Heart left ventricle (tissue), 16 donors: ENCODE results near the gene ATP23. TPM values are rescaled to one million over a fixed set of nuclear protein-coding genes. Genes with fewer than 3 reads are reported as not detected.

ENCODE experiments used
- ATAC-seq, 4 donors: fragments of 200-7000 bp; cut with Tn5 transposase; one replicate each; pipeline ENCODE4 v1.9.1; 2020 to 2022; ENCODE audit warnings: moderate library complexity in 4 of 4, mild to moderate bottlenecking in 3 of 4, moderate number of reproducible peaks in 1 of 4
- DNase-seq, 5 donors: peaks; one replicate each; pipeline ENCODE4 v3.0.0-alpha.2; 2020
- H3K27ac ChIP-seq, 12 donors: fragments of 200-600 bp; sonication (generic) in 4 of 12; one replicate each; pipeline versions ENCODE4 v1.5.0 to v1.8.0; 2016 to 2022; ENCODE audit warnings: mild to moderate bottlenecking in 2 of 12
- H3K27me3 ChIP-seq, 9 donors: fragments of 200-600 bp; sonication (generic) in 2 of 9; one replicate each; pipeline versions ENCODE4 v1.5.1 to v1.8.0; 2016 to 2022; ENCODE audit warnings: mild to moderate bottlenecking in 3 of 9
- H3K36me3 ChIP-seq, 9 donors: fragments of 200-600 bp; sonication (generic) in 2 of 9; one replicate each; pipeline versions ENCODE4 v1.5.0 to v1.8.0; 2018 to 2022; ENCODE audit warnings: mild to moderate bottlenecking in 2 of 9
- H3K4me1 ChIP-seq, 12 donors: fragments of 200-600 bp; sonication (generic) in 4 of 12; one replicate each; pipeline versions ENCODE4 v1.5.0 to v1.8.0; 2016 to 2022; ENCODE audit warnings: mild to moderate bottlenecking in 3 of 12
- H3K4me3 ChIP-seq, 12 donors: fragments of 200-600 bp; sonication (generic) in 4 of 12; one replicate each; pipeline versions ENCODE4 v1.5.0 to v1.8.0; 2017 to 2022; ENCODE audit warnings: mild to moderate bottlenecking in 9 of 12, moderate library complexity in 4 of 12
- H3K9me3 ChIP-seq, 12 donors: fragments of 200-600 bp; sonication (generic) in 4 of 12; one replicate each; pipeline versions ENCODE4 v1.5.0 to v1.8.0; 2016 to 2022; ENCODE audit warnings: mild to moderate bottlenecking in 1 of 12
- POLR2A ChIP-seq, 2 donors: fragments of 450-650 bp; IDR thresholded peaks; one replicate each; pipeline ENCODE4 v1.6.1; 2017; ENCODE audit warnings: antibody characterized with exemption in 2 of 2, mild to moderate bottlenecking in 2 of 2, moderate library complexity in 2 of 2
- WGBS, 4 donors: extraction: QIAGEN DNeasy Blood & Tissue Kit in 2 of 4; methylation state at CpG; one replicate each; pipeline versions ENCODE4 v1.1.5 to v1.1.7; 2013 to 2018; 5-methylcytosine and 5-hydroxymethylcytosine counted together
- intact Hi-C, 10 donors: fragments of 100-400 bp; cut with DNase I; formaldehyde crosslinking; loops; one replicate each; pipeline versions ENCODE4 v1.11.1 to v1.14.2; 2022
- polyA plus RNA-seq, 2 donors: library from polyadenylated mRNA; stranded (reverse); fragments of 200-250 nt; gene quantifications; one replicate each; pipeline ENCODE4 v1.2.3, GENCODE V29; 2013
- total RNA-seq, 9 donors: library from RNA; depleted of rRNA in 2 of 9; stranded (reverse); fragments of >200 nt in 2 of 9; fragmentation: NEBNext Ultra II Directional in 3 of 9; extraction: Animal tissue kit (Norgen Biotek cat#: 25700) in 3 of 9; gene quantifications; one replicate each; pipeline versions ENCODE4 v1.1.0 to v1.2.4, GENCODE V29; 2016 to 2023
- TF ChIP-seq, protein P1 (sequence below), 12 donors: fragments of 200-600 bp; sonication (generic) in 4 of 12; IDR thresholded peaks; one replicate each; pipeline versions ENCODE4 v1.5.0 to v1.8.0; 2018 to 2022; ENCODE audit warnings: antibody characterized with exemption in 12 of 12, mild to moderate bottlenecking in 5 of 12
- donor health status: ischemic (EF 13 %, LVEDD 7.1; RV severe dilation, severe dysfunction).
- donor health status: healthy with polysubstance abuse.
- donor health status: DM: no; HTN: yes; CAD: no.
- donor health status: DM: no; HTN: no; CAD: no.
- donor health status: ischemic (EF 25% LVEDD 6.9; RV normal size, moderate dysfunction).
- donor health status: ischemic (EF 25% LVEDD 5.7; RV mildly dilated, moderate dysfunction).
- donor health status: healthy.
- donor health status: DM: yes; HTN: yes; CAD: no.
- donor health status: ischemic (EF 35%, LVEDD 5.7; RV mildly dilated, moderate dysfunction).
- donor health status: nonischemic (EF 11% LVEDD 7.7; RV severe dilation, severe dysfunction).
- donor health status: DM: yes; HTN: yes; CAD: no.
- donor health status: PGD.
- donor health status: ischemic (EF 29% LVEDD 5.4; RV normal size, mild dysfunction).
- donor health status: nonischemic (EF 23%, LVEDD 6.1; RV moderate dilation, normal function).

The ATP23 gene
- total and polyA plus RNA-seq, 11 donors, result 1.8 to 10.4 (median 6.1) TPM

DNA sequence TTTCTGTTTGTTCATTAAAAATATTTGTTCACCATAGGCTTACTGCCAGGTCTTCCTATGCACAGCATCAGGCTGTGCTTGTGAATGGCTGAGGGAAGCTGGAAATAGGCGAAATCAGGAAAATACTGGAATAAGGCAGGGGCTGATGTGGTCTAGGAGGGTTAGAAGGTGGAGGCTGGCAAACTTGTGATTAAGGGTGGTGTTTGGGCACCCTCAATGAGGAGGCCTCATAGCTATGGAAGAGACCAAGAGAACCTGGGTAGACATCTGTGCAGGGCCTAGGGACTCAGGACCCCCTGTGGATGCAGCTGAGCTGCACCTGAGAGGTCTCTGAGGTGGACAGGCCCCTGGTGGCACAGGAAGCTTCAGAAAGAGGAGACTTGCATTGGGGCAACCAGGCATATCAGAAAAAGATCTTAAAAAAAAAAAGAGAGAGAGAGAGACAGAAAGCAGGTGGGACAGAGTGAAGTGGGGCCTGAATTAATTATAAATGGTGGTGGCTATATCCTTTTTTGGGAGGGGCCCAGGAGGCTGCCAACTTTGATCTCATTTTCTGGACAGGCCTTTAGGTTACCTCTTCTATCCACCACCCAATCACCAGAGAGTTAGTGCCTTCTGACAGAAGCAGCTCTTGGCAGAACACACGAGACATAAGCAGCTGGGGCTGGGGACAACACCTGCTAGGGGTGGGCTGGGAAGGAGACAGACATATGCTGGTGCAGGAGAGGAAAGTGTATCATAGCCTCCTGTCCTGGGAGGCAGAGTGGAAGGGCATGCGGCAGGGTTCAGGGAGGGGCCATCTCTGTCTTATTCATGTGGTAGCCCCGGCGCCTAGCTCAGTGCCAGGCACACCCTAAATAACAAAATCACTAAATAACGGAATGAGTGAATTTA is 46.7 kb upstream of the ATP23 start:
- H3K36me3 ChIP-seq, result no peaks in the 10 kb centered on the region
- H3K9me3 ChIP-seq, result no peaks in the 10 kb centered on the region
- peaks cover 17 to 97% (median 83%) of the 10 kb centered on the region in 12 donors for H3K4me1 ChIP-seq
- H3K4me3 ChIP-seq, result peak overlapping the region in 8 of 12 donors; percentile 0 to 35 (median 17)
- ATAC-seq (peak in 1 of 4 donors; percentile 1), DNase-seq (no peak)
- TF ChIP-seq POLR2A (IDR thresholded peaks at IDR 0.05), result no peak
- TF ChIP-seq, protein P1, sequence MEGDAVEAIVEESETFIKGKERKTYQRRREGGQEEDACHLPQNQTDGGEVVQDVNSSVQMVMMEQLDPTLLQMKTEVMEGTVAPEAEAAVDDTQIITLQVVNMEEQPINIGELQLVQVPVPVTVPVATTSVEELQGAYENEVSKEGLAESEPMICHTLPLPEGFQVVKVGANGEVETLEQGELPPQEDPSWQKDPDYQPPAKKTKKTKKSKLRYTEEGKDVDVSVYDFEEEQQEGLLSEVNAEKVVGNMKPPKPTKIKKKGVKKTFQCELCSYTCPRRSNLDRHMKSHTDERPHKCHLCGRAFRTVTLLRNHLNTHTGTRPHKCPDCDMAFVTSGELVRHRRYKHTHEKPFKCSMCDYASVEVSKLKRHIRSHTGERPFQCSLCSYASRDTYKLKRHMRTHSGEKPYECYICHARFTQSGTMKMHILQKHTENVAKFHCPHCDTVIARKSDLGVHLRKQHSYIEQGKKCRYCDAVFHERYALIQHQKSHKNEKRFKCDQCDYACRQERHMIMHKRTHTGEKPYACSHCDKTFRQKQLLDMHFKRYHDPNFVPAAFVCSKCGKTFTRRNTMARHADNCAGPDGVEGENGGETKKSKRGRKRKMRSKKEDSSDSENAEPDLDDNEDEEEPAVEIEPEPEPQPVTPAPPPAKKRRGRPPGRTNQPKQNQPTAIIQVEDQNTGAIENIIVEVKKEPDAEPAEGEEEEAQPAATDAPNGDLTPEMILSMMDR (IDR thresholded peaks at IDR 0.05), result no peak
- 59 to 64% (median 62%) methylated on average over 6 of the region's 6 CpGs for WGBS, 4 donors
- H3K27me3 ChIP-seq, result no peaks in the 10 kb centered on the region
- H3K27ac ChIP-seq, result peak overlapping the region; percentile 96 to 99 (median 98)
- intact Hi-C loops, result loop anchor here in 6 of 10 donors (2.0 to 5.0 kb wide), 6 partner anchors 47 to 312 kb away; partner anchors contain the start of gene CTDSP2 (in 4 of the 6)

DNA sequence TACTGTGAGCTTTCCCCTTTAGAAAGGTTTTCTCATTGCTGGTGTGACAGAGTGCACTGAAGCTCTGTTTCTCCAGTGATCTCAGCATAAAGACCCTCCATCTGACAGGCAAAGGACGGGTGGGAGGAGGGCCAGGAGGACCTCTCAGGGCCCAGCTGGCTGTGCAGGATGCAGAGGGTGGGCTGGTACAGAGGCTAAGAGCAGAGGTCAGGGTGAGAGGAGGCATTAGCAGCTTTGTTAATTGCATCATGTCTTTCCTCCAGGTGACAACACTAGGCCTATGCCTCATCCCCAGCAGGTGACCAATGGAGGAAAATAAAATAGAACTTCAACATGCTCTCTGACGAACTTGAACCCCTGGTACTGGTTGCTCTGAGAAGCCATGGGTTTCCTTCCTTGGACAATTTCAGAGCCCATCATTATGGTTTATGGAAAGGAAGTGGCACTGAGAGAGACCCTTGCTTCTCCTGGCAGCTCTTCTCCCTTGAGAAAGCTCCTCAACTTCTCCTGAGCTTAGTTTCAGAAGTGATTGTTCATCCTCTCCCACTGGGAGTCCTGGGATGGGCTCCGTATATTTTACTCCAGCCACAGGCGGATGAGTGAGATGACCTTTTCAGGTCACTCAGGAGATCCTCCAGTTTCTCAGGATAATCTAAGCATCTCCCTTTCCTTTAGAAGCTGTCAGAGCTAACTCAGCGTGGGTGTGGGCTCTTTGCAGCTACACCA is 45.8 kb upstream of the ATP23 start:
- Histone ChIP-seq H3K27me3 (no peaks in the 10 kb centered on the region), H3K9me3 (no peaks in the 10 kb centered on the region), H3K4me3 (peak overlapping the region in 9 of 12 donors; percentile 46 to 77 (median 66)), H3K4me1 (peaks cover 11 to 92% (median 74%) of the 10 kb centered on the region in 12 donors), H3K36me3 (no peaks in the 10 kb centered on the region), H3K27ac (peak overlapping the region; percentile 96 to 99 (median 98))
- WGBS, 4 donors, result 44 to 59% (median 51%) methylated on average over 5 of the region's 5 CpGs
- DNase-seq, result no peak
- ATAC-seq, result no peak
- TF ChIP-seq, protein P1 (IDR thresholded peaks at IDR 0.05), result no peak
- TF ChIP-seq POLR2A (IDR thresholded peaks at IDR 0.05), result no peak
- intact Hi-C loops, result loop anchor here (1.0 to 5.0 kb wide), 8 partner anchors 48 to 313 kb away; partner anchors contain the start of gene CTDSP2 (in 3 of the 10)

DNA sequence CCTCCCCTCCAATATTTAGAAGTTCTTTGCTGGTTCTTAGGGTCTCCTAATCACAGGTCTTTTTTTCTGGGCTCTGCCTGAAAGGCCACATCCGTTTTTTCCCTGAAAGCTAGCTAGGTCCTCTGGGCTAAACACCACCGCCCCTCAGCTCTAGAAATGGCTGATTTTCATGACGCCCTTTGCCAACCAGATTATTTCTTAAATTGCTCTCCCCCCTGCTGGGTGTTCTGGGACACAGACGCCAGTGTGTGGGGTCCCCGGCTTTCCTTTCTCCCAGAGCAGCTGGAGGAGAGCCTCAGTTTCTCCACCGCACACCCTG is 45.3 kb upstream of the ATP23 start:
- Histone ChIP-seq H3K27ac (peak overlapping the region; percentile 96 to 99 (median 98)), H3K36me3 (no peaks in the 10 kb centered on the region), H3K9me3 (no peaks in the 10 kb centered on the region), H3K4me1 (peaks cover 11 to 87% (median 71%) of the 10 kb centered on the region in 12 donors), H3K27me3 (no peaks in the 10 kb centered on the region), H3K4me3 (peak overlapping the region; percentile 44 to 77 (median 64))
- ATAC-seq, result peak in 1 of 4 donors; percentile 0
- intact Hi-C loops, result loop anchor here in 9 of 10 donors (1.0 to 5.0 kb wide), 7 partner anchors 49 to 314 kb away; partner anchors contain the start of gene CTDSP2 (in 1 of the 9)
- TF ChIP-seq, protein P1 (IDR thresholded peaks at IDR 0.05), result peak in 3 of 12 donors; percentile 14 to 43 (median 40)
- TF ChIP-seq POLR2A (IDR thresholded peaks at IDR 0.05), result no peak
- DNase-seq, result no peak
- WGBS, 4 donors, result 10 to 22% (median 13%) methylated on average over 5 to 6 of the region's 6 CpGs
